HCT116 (cell line): ENCODE measurements around the gene ZNF436. TPM values are rescaled to one million over a fixed set of nuclear protein-coding genes. Genes with fewer than 3 reads are reported as not detected.

ENCODE experiments used
- ATAC-seq: fragments of 200-7000 bp; cut with Tn5 transposase; 2 replicates; pipeline ENCODE4 v1.9.1; 2020; ENCODE audit warnings: mild to moderate bottlenecking, moderate library complexity
- BruUV-seq: library from RNA; stranded (reverse); fragments of 400-500 nt; replicated peaks from 2 replicates; lab custom pipeline; 2021; lab: Mats Ljungman, UMichigan
- CTCF ChIA-PET: fragments of 300-600 bp; sonication (Branson Sonifier 250); formaldehyde crosslinking; loops from one replicate; lab custom pipeline; 2021; ENCODE audit warnings: antibody characterized with exemption; lab: Charles Lee
- POLR2A ChIA-PET: fragments of 300-600, 350-600 bp; sonication (Branson Sonifier 250); formaldehyde crosslinking; loops from one replicate; lab custom pipeline; 2021; ENCODE audit warnings: antibody characterized with exemption; lab: Charles Lee
- RAD21 ChIA-PET, 2 experiments: fragments of 300-600 bp; sonication (Branson Sonifier 250); formaldehyde crosslinking; loops; one replicate each; lab custom pipeline; 2023; ENCODE audit warnings: low total read pairs in 2 of 2; ENCODE audit not compliant: uncharacterized antibody in 2 of 2, unreplicated experiment in 2 of 2, low non-redundant PET in 1 of 2; lab: Charles Lee
- DNase-seq: peaks from one replicate; pipeline ENCODE4 v3.0.0-alpha.2; 2010; ENCODE audit warnings: low read depth, low spot score
- H2AFZ ChIP-seq: fragments of 200-600 bp; shearing (Covaris generic), sonication (generic); 2 replicates; pipeline ENCODE4 v1.6.1; 2017; ENCODE audit warnings: low read depth, mixed run types, mixed read lengths, antibody characterized with exemption, low read length; ENCODE audit not compliant: poor library complexity, severe bottlenecking
- H3K27ac ChIP-seq: 2 replicates; pipeline ENCODE4 v1.5.1; 2012; ENCODE audit warnings: low read depth, low read length
- H3K27me3 ChIP-seq: fragments of 200-600 bp; sonication (generic); 2 replicates; pipeline ENCODE4 v1.6.1; 2016; ENCODE audit warnings: mixed run types, low read length, mixed read lengths; ENCODE audit not compliant: insufficient read depth
- H3K36me3 ChIP-seq, 2 experiments: fragments of 200-500 bp in 1 of 2; fragments of 200-600 bp in 1 of 2; sonication (Bioruptor generic) in 1 of 2; sonication (generic) in 1 of 2; 2 replicates each; pipeline versions ENCODE4 v1.5.1 to v1.6.1; 2014 to 2016; ENCODE audit warnings: low read length in 2 of 2, inconsistent platforms in 1 of 2, mixed read lengths in 1 of 2, mixed run types in 1 of 2; ENCODE audit not compliant: insufficient read depth in 2 of 2, control insufficient read depth in 1 of 2
- H3K4me1 ChIP-seq, 2 experiments: fragments of 200-600 bp in 1 of 2; sonication (generic) in 1 of 2; 2 replicates each; pipeline versions ENCODE4 v1.5.1 to v1.6.1; 2012 to 2017; ENCODE audit warnings: low read length in 2 of 2, inconsistent platforms in 1 of 2, mild to moderate bottlenecking in 1 of 2, mixed read lengths in 1 of 2, mixed run types in 1 of 2, moderate library complexity in 1 of 2; ENCODE audit not compliant: insufficient read depth in 2 of 2, control insufficient read depth in 1 of 2
- H3K4me2 ChIP-seq: fragments of 200-600 bp; sonication (generic); 2 replicates; pipeline ENCODE4 v1.6.1; 2017; ENCODE audit warnings: mixed run types, low read length, mixed read lengths
- H3K4me3 ChIP-seq, 2 experiments: fragments of 200-600 bp in 1 of 2; sonication (generic) in 1 of 2; replicated peaks in 1 of 2; 2 replicates each; pipeline ENCODE4 v1.5.1; 2011 to 2016; ENCODE audit warnings: low read length in 2 of 2, control low read depth in 1 of 2, low read depth in 1 of 2, mild to moderate bottlenecking in 1 of 2, mixed read lengths in 1 of 2, mixed run types in 1 of 2
- H3K79me2 ChIP-seq: fragments of 200-600 bp; sonication (generic); 2 replicates; pipeline ENCODE4 v1.6.1; 2017; ENCODE audit warnings: mild to moderate bottlenecking, mixed run types, low read length, moderate library complexity, mixed read lengths; ENCODE audit not compliant: insufficient read depth
- H3K9ac ChIP-seq: fragments of 200-600 bp; sonication (generic); 2 replicates; pipeline ENCODE4 v1.6.1; 2016; ENCODE audit warnings: low read length, mixed read lengths
- H3K9me2 ChIP-seq: fragments of 200-600 bp; sonication (generic), shearing (Covaris generic); 2 replicates; pipeline ENCODE4 v1.6.1; 2017; ENCODE audit warnings: mixed run types, mild to moderate bottlenecking, moderate library complexity; ENCODE audit not compliant: insufficient read depth
- H3K9me3 ChIP-seq, 2 experiments: fragments of 200-500 bp in 1 of 2; fragments of 200-600 bp in 1 of 2; sonication (Bioruptor generic) in 1 of 2; sonication (generic) in 1 of 2; 2 replicates each; pipeline ENCODE4 v1.6.1; 2014 to 2017; ENCODE audit warnings: low read length in 2 of 2, mixed read lengths in 2 of 2, inconsistent platforms in 1 of 2, low read depth in 1 of 2, mild to moderate bottlenecking in 1 of 2, mixed run types in 1 of 2, moderate library complexity in 1 of 2; ENCODE audit not compliant: control insufficient read depth in 1 of 2, insufficient read depth in 1 of 2
- H4K20me1 ChIP-seq: fragments of 200-600 bp; sonication (generic), shearing (Covaris generic); 2 replicates; pipeline ENCODE4 v1.6.1; 2017; ENCODE audit warnings: mixed run types, mild to moderate bottlenecking, moderate library complexity; ENCODE audit not compliant: insufficient read depth
- CBX3 ChIP-seq: IDR thresholded peaks from 2 replicates; pipeline ENCODE4 v1.6.1; 2012; ENCODE audit warnings: low read depth
- CEBPB ChIP-seq: IDR thresholded peaks from 2 replicates; pipeline ENCODE4 v1.6.1; 2012; ENCODE audit warnings: low read depth
- EGR1 ChIP-seq: IDR thresholded peaks from 2 replicates; pipeline ENCODE4 v1.6.1; 2012; ENCODE audit warnings: low read depth
- EZH2 ChIP-seq: fragments of 200-600 bp; sonication (generic); IDR thresholded peaks from 2 replicates; pipeline ENCODE4 v1.6.1; 2017; ENCODE audit warnings: antibody characterized with exemption, mixed run types
- EZH2phosphoT487 ChIP-seq: fragments of 200-600 bp; IDR thresholded peaks from 2 replicates; pipeline ENCODE4 v1.6.1; 2018; ENCODE audit warnings: antibody characterized with exemption, borderline replicate concordance
- JUND ChIP-seq: IDR thresholded peaks from 2 replicates; pipeline ENCODE4 v1.6.1; 2012
- POLR2A ChIP-seq: IDR thresholded peaks from 2 replicates; pipeline ENCODE4 v1.7.0; 2011; ENCODE audit warnings: borderline replicate concordance; ENCODE audit not compliant: insufficient read depth, insufficient read length; ENCODE audit errors: extremely low read depth
- POLR2AphosphoS5 ChIP-seq: IDR thresholded peaks from 2 replicates; pipeline ENCODE4 v1.6.1; 2011; ENCODE audit warnings: mild to moderate bottlenecking, low read depth, low read length, moderate library complexity
- SP1 ChIP-seq: IDR thresholded peaks from 2 replicates; pipeline ENCODE4 v1.6.1; 2012; ENCODE audit warnings: low read depth
- SRF ChIP-seq: IDR thresholded peaks from 2 replicates; pipeline ENCODE4 v1.6.1; 2012; ENCODE audit warnings: low read depth
- TCF7L2 ChIP-seq: IDR thresholded peaks from 2 replicates; pipeline ENCODE4 v1.7.0; 2011; ENCODE audit warnings: borderline replicate concordance, inconsistent platforms; ENCODE audit not compliant: insufficient read depth, insufficient read length; ENCODE audit errors: extremely low read depth
- YY1 ChIP-seq: IDR thresholded peaks from 2 replicates; pipeline ENCODE4 v1.6.1; 2011; ENCODE audit warnings: low read length, low read depth, moderate library complexity, mild to moderate bottlenecking; ENCODE audit not compliant: insufficient replicate concordance; ENCODE audit errors: extremely low read depth
- ZFX ChIP-seq: fragments of 450-650 bp; IDR thresholded peaks from 2 replicates; pipeline ENCODE4 v1.6.1; 2017
- ZNF274 ChIP-seq: fragments of 200-500 bp; sonication (Bioruptor generic); IDR thresholded peaks from 2 replicates; pipeline ENCODE4 v1.6.1; 2014; ENCODE audit warnings: mild to moderate bottlenecking, low read depth, low read length, inconsistent platforms
- intact Hi-C: fragments of 100-400 bp; cut with micrococcal nuclease; formaldehyde crosslinking; loops from 2 replicates; pipeline ENCODE4 v1.10.0; 2022
- total RNA-seq: library from RNA; stranded (reverse); gene quantifications from one replicate; pipeline ENCODE4 v1.2.1, GENCODE V29; 2021; ENCODE audit not compliant: unreplicated experiment
- TF ChIP-seq, protein P1 (sequence below): IDR thresholded peaks from 2 replicates; pipeline ENCODE4 v1.6.1; 2012
- TF ChIP-seq, protein P2 (sequence below): IDR thresholded peaks from 2 replicates; pipeline ENCODE4 v1.6.1; 2011; ENCODE audit warnings: mild to moderate bottlenecking, low read length, moderate library complexity; ENCODE audit not compliant: insufficient replicate concordance; ENCODE audit errors: extremely low read depth
- TF ChIP-seq, protein P3 (sequence below), 3 experiments: fragments of 200-600 bp in 1 of 3; sonication (generic) in 1 of 3; IDR thresholded peaks in 2 of 3; conservative IDR thresholded peaks in 1 of 3; 2 replicates each; pipeline ENCODE4 v1.5.1; 2012 to 2017; ENCODE audit warnings: low read depth in 2 of 3, low read length in 2 of 3, antibody characterized with exemption in 1 of 3, borderline replicate concordance in 1 of 3, control low read depth in 1 of 3, mild to moderate bottlenecking in 1 of 3, mixed read lengths in 1 of 3, mixed run types in 1 of 3, moderate library complexity in 1 of 3; ENCODE audit not compliant: insufficient read depth in 1 of 3
- TF ChIP-seq, protein P4 (sequence below): IDR thresholded peaks from 2 replicates; pipeline ENCODE4 v1.6.1; 2012; ENCODE audit warnings: low read depth
- TF ChIP-seq, protein P5 (sequence below): IDR thresholded peaks from 2 replicates; pipeline ENCODE4 v1.6.1; 2012

The ZNF436 gene
- total RNA-seq, 1 experiment from 2014 or later: 8.1 TPM

DNA sequence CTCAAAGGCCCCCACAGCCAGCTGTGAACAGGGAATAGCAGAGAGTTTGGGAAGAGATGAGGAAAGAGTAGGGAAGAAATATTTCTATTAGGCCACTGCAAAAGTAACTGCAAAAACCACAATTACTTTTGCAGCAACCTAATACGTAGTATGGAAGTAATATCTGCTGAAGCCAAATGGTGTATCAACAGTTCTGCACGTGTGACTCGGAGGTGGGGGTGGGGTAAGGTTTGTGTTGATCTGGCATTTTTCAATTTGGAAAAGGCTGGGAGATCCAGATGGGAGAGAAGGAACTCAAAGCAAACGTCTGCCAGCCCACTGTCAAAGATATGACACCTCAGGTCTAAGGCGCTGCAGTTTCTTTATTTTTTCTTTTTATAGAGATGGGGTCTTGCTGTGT is 11.1 kb upstream of the ZNF436 start:
- Histone ChIP-seq H3K79me2 (no peaks in the 10 kb centered on the region), H3K36me3 (no peaks in the 10 kb centered on the region), H3K27me3 (no peaks in the 10 kb centered on the region), H3K9ac (no peak overlapping the region), H3K4me3 (no peak overlapping the region), H3K4me1 (peaks cover 28 to 44% of the 10 kb centered on the region in 2 experiments), H4K20me1 (no peaks in the 10 kb centered on the region), H3K9me2 (no peaks in the 10 kb centered on the region), H3K27ac (no peak overlapping the region), H3K4me2 (no peak overlapping the region), H2AFZ (no peak overlapping the region), H3K9me3 (no peaks in the 10 kb centered on the region)
- ATAC-seq (no peak), DNase-seq (no peak)
- ChIA-PET POLR2A (no interaction called here), CTCF (interaction anchor here (1.2 kb wide), 1 partner anchor 23 kb away, joined by 4 read pairs; no protein-coding TSS in a partner anchor), RAD21 (no interaction called here)
- BruUV-seq: no TSS peak
- intact Hi-C loops: no loop called here
- TF ChIP-seq EZH2: no peak
- TF ChIP-seq EGR1: no peak
- TF ChIP-seq, protein P1, sequence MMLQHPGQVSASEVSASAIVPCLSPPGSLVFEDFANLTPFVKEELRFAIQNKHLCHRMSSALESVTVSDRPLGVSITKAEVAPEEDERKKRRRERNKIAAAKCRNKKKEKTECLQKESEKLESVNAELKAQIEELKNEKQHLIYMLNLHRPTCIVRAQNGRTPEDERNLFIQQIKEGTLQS: no peak
- TF ChIP-seq SRF: no peak
- TF ChIP-seq, protein P2, sequence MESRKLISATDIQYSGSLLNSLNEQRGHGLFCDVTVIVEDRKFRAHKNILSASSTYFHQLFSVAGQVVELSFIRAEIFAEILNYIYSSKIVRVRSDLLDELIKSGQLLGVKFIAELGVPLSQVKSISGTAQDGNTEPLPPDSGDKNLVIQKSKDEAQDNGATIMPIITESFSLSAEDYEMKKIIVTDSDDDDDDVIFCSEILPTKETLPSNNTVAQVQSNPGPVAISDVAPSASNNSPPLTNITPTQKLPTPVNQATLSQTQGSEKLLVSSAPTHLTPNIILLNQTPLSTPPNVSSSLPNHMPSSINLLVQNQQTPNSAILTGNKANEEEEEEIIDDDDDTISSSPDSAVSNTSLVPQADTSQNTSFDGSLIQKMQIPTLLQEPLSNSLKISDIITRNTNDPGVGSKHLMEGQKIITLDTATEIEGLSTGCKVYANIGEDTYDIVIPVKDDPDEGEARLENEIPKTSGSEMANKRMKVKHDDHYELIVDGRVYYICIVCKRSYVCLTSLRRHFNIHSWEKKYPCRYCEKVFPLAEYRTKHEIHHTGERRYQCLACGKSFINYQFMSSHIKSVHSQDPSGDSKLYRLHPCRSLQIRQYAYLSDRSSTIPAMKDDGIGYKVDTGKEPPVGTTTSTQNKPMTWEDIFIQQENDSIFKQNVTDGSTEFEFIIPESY: no peak
- TF ChIP-seq CBX3: no peak
- no peak for TF ChIP-seq CEBPB
- no peak for TF ChIP-seq SP1
- TF ChIP-seq POLR2AphosphoS5: no peak
- TF ChIP-seq EZH2phosphoT487: no peak
- no peak for TF ChIP-seq JUND
- no peak for TF ChIP-seq ZNF274
- TF ChIP-seq YY1: no peak
- no peak for TF ChIP-seq TCF7L2
- TF ChIP-seq ZFX: no peak
- TF ChIP-seq, protein P3, sequence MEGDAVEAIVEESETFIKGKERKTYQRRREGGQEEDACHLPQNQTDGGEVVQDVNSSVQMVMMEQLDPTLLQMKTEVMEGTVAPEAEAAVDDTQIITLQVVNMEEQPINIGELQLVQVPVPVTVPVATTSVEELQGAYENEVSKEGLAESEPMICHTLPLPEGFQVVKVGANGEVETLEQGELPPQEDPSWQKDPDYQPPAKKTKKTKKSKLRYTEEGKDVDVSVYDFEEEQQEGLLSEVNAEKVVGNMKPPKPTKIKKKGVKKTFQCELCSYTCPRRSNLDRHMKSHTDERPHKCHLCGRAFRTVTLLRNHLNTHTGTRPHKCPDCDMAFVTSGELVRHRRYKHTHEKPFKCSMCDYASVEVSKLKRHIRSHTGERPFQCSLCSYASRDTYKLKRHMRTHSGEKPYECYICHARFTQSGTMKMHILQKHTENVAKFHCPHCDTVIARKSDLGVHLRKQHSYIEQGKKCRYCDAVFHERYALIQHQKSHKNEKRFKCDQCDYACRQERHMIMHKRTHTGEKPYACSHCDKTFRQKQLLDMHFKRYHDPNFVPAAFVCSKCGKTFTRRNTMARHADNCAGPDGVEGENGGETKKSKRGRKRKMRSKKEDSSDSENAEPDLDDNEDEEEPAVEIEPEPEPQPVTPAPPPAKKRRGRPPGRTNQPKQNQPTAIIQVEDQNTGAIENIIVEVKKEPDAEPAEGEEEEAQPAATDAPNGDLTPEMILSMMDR (IDR thresholded peaks at IDR 0.05 in 2 of 3, conservative IDR thresholded peaks at IDR 0.05 in 1 of 3; ENCODE audit: borderline replicate concordance in 1 of 3, insufficient read depth in 1 of 3, low read depth in 2 of 3, low read length in 2 of 3): no peak
- TF ChIP-seq, protein P4, sequence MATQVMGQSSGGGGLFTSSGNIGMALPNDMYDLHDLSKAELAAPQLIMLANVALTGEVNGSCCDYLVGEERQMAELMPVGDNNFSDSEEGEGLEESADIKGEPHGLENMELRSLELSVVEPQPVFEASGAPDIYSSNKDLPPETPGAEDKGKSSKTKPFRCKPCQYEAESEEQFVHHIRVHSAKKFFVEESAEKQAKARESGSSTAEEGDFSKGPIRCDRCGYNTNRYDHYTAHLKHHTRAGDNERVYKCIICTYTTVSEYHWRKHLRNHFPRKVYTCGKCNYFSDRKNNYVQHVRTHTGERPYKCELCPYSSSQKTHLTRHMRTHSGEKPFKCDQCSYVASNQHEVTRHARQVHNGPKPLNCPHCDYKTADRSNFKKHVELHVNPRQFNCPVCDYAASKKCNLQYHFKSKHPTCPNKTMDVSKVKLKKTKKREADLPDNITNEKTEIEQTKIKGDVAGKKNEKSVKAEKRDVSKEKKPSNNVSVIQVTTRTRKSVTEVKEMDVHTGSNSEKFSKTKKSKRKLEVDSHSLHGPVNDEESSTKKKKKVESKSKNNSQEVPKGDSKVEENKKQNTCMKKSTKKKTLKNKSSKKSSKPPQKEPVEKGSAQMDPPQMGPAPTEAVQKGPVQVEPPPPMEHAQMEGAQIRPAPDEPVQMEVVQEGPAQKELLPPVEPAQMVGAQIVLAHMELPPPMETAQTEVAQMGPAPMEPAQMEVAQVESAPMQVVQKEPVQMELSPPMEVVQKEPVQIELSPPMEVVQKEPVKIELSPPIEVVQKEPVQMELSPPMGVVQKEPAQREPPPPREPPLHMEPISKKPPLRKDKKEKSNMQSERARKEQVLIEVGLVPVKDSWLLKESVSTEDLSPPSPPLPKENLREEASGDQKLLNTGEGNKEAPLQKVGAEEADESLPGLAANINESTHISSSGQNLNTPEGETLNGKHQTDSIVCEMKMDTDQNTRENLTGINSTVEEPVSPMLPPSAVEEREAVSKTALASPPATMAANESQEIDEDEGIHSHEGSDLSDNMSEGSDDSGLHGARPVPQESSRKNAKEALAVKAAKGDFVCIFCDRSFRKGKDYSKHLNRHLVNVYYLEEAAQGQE: no peak
- no peak for TF ChIP-seq POLR2A
- TF ChIP-seq, protein P5, sequence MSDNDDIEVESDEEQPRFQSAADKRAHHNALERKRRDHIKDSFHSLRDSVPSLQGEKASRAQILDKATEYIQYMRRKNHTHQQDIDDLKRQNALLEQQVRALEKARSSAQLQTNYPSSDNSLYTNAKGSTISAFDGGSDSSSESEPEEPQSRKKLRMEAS: no peak
